HuH-7 (cell line): Measurements from ENCODE around the gene USP48.
A peak's percentile ranks its signal among the peaks of the same experiment; 100 is the strongest.

ENCODE experiments used
- DNase-seq: peaks from one replicate; pipeline ENCODE4 v3.0.0; 2011; ENCODE audit warnings: low spot score

The USP48 gene

GRCh38 chr1:21652937-21653743 lies 129.8 kb downstream of the USP48 start:
- no peak for DNase-seq

DNA sequence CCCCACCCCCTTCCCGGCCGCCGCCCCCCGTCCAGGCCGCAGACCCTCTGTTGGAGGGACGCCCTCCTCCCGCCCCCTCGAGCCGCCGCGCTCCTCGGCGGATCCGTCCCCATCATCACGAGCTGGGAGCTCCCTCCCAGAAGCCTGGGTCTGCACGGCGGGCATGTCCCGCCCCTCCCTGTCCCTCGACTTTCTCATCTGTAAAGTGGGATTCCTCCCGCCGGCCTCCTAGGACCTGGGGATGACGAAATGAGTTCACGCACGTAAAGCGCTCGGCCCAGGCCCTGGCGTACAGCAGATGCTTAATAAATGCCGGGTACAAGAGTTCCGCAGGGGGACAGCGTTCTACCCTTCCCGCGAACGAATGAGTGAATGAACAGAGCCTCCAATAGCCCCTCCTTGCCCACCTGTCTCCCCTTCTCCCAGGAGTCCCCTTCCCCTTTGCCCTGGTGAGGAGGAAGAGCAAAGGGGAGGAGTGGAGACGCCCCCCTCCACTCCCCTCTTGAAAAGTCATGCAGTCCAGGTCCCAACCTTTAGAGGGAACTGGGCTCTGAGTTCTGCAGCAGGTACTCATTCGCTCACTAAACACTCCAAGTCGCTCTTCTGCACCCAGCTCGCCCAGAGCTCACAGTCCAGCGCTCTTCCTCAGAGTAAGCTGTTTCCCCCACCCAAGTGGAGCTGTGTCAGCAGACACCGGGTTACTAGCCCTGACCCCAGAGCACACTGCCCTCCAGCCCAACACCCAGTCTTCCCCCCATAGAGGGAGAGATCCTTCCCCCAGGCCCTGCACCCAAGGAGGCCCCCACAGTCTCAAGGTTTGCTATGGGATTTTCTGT lies 130.6 kb downstream of the USP48 start:
- no peak for DNase-seq

DNA sequence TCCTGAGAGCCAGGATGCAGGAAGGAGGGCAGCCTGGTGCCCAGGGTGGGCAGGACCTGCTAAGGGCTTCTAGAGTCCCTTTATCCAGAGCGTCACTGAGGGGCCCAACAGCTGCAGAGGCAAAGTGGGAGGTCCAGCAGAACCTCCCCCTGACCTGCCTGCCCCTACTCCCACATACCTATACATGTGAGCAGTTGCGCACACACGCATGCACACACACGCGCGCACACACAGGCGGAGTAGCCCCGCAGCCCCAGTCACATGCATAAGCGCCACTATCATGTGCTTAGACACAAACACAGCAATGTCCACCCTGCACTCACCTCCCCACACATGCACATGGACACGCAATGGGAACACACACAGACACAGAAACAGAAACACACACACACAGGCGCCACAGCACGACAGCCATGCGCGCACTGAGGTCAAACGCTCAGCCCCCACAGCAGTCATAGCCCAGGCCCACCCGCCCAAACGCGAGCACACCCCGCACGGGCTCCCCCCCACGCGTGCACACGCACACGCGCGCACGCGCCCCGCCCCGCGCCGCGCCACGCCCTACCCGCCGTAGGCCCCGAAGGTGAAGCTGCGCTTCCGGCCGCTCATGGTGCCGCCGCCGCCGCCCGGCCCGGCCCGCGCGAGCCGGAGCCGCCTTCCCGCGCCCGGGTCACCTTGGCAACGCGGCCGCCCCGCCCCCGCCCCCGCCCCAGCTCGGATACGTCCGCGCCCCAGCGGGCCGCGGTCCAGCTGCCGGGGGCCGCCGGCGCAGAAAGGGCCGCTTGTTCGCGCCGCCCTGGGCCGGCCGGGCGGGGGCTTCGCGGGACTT lies 131.5 kb downstream of the USP48 start:
- no peak for DNase-seq

DNA sequence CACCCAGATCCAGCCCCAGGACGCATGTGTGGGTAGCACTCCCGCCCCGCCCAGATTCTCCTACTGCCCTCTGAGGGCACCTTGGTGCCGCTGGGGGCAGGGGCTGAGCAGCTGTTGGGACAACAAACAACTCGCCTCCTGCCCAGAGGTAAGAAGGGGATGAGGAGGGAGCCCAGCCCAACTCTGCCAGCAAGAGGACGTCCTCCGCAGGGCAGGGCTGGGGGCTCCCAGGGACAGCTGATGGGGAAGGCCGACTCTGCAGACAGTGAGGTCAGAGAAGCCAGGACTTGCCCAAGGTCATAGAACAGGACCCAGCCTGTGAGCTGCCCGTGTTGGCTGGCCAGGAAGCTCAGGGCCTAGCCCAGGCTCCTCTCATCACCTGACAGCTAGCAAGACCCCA lies 132.5 kb downstream of the USP48 start:
- DNase-seq: no peak

GRCh38 chr1:21649315-21649714 lies 133.6 kb downstream of the USP48 start:
- no peak for DNase-seq

- DNase-seq: no peak
Observed at GRCh38 chr1:21648791-21649190, 134.2 kb downstream of the USP48 start.

DNA sequence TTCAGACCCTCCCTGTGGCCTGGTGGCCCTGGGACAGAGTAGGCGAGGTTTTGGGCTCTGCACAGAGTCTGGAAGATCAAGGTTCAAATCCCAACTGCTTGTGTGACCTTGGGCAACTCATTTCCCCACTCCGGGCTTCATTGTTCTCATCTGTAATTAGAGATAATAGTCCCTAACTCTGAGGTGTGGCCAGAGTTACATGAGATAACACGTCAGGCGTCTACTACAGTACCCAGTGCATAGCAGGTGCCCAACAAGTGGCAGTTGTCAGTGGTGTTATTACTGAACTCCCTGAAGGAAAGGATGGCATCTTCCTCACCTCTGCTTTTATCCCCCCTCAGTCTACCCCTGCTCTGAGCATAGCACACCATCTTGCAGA lies 134.6 kb downstream of the USP48 start:
- no peak for DNase-seq

- peak; percentile 91 for DNase-seq
Observed at GRCh38 chr1:21647431-21648351, 135.3 kb downstream of the USP48 start.

- no peak for DNase-seq
Observed at GRCh38 chr1:21645550-21645949, 137.4 kb downstream of the USP48 start.

DNA sequence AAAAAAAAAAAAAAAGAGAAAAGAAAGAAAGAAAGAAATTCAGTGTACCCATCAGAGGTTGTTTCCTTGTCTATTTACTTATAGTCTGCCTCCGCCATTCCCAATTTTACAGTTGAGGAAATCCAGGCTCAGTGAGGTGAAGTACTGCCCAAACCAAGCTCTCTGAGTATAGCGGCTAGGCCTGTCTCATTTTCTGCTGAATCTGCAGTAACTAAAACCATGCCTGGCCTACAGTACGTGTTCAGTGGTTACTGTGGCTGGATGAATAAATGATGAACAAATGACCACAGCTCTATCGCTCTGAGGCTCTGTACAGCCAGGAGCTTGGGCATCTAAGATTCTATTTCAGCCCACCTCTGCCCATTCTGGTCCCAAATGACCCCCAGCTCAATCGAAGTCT lies 138.0 kb downstream of the USP48 start:
- DNase-seq: no peak

GRCh38 chr1:21644348-21644747 lies 138.6 kb downstream of the USP48 start:
- DNase-seq: no peak

DNA sequence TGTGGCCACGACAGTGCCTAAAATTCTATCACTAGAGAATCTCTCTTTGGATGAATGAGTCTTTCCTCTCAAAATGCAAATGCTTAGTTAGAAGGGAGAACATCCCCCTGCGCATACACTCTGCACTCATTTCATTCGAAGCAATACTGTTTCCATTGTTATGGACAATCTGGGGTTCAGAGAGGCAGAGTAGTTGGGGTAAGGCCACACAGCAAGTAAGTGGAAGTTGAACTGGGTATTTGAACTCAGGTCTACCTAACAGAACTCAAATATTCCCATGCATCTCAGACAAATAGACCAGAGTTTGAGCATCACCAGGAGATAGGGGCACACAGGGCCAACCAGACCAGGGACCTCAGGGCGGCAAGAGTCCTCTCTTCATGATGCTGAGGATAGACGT lies 139.3 kb downstream of the USP48 start:
- DNase-seq: no peak

DNA sequence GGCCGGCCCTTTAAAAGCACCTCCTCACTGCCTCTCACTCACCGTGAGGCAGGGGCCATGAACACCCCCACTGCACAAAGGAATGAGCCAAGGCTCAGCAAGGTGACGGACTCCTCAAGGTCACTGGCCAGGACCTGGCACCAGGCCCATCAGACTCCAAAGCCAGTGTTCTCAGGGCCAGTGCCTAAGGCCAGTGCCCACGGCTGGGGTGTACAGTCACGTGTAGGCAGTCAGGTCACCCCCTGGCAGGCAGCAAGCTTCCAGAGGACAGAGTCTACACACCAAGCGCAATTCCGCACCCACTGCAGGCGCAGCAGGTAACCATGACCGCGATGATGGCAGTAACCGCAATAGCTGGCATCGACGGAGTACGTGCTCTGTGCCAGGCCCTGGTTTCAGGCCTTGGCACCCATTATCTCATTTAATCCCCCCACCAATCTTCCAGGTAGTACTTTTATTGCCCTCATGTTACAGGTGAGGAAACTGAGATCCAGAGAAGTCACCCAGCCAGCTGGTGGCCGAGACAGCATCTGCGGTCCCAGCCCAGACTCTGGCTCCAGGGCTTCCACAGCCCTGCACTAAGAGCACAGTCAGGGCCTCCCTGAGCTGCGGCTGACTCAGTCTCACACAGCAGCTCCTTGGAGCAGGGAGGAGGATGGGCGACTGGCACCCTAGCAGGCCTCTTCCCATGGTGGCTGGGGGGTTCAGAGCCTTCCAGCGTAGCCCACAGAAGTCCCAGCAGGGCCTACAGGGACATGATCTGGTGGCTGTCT lies 140.8 kb downstream of the USP48 start:
- DNase-seq: no peak

GRCh38 chr1:21641537-21641936 lies 141.4 kb downstream of the USP48 start:
- DNase-seq: no peak

- DNase-seq: no peak
Observed at GRCh38 chr1:21641076-21641475, 141.9 kb downstream of the USP48 start.

DNA sequence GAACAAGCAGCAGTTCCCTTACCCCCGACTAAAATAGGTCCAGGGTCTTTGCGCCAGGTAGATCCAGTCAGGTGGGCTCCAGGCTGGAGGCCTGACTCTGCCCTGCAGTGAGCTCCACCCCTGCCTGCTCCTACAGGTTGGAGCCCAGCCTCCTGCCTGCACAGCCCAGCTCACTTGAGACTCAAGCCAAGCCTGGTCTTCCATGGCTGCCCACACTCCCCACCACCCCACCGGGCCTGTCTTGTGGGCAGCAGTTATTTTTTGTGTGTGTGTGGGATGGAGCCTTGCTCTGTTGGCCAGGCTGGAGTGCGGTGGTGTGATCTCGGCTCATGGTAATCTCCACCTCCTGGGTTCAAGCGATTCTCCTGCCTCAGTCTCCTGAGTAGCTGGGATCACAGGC lies 142.3 kb downstream of the USP48 start:
- no peak for DNase-seq

DNA sequence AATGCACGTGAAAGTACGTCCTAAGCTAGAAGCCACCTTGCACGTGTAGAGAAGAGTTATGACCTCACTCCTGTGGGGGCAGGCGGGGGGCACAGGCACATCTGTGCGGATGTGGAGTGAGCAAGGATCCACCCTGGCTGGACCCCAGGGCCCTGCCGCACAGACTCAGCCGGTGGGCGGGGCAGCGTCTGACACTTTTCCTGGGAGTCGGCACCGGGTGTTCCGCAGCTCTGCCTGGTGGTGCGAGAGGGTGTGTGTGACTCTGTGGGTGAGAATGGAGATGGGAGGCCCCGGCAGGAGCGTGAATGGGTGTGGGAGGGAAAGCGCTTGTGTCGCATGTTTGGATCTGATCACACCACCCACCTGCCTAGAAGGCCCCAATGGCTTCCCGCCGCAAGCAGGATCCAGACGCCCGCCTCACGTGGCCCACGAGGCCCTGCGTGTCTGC lies 143.3 kb downstream of the USP48 start:
- DNase-seq: no peak

DNA sequence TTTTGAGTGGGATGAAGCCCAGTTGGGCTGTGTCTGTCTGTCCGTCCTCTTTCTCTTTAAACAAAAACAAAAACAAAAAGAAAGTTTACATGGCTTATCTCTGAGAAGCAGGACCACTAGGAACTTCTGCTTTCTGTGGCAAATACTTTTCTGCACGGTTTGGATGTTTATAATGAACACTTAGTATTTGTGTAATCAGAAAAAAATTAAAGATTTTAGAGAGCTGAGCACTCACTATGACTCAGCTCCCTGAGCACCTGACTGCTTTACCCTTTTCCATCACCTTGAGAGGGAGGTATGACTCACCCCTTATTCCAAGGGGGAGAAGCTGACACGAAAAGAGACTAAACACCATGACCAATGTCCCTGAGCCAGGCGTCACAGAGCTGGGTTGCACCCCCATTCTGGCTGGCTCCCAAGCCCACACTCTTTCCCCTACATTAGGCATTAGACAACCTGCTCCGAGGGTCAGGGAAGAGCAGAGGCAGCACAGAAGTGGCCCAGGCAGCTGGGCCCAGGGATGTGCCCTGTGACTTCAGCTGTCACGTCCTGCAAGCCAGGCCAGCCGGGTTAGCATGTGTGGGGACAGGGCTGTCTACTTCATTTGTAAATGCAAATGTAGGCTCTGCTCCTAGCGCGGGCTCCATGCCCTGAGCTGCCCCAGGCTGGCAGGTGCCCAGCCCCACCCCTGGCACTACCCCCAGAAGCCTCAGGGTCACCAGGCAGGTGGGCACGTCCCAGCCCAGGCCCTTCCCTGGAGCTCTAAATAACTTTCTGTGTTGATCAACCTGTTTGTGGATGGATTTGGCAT lies 144.2 kb downstream of the USP48 start:
- no peak for DNase-seq

DNA sequence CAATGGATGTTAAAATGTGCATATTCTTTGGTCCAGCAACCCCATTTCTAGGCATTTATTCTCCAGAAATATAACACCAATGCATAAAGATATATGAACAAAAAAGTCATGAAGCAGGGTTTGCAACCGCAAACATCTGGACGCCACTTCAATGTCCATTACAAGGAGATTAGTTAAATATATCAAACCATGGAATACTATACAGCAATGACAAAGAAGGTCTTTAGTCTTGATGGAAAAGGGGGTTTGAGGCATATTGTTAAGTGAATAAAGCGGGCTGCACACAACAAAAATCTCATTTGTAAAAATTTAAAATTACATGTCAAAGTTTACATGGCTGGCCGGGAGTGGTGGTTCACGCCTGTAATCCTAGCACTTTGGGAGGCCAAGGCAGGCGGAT lies 145.4 kb downstream of the USP48 start:
- DNase-seq: no peak

- DNase-seq: no peak
Observed at GRCh38 chr1:21636029-21636428, 146.9 kb downstream of the USP48 start.
